ENCODE measurements around the gene TNRC6C.
"Not testable (repeated sequence)": the region's sequence is repeated elsewhere in the genome, so short reads cannot be mapped to it uniquely, and the experiment has no call there.

TNRC6C gene

DNA sequence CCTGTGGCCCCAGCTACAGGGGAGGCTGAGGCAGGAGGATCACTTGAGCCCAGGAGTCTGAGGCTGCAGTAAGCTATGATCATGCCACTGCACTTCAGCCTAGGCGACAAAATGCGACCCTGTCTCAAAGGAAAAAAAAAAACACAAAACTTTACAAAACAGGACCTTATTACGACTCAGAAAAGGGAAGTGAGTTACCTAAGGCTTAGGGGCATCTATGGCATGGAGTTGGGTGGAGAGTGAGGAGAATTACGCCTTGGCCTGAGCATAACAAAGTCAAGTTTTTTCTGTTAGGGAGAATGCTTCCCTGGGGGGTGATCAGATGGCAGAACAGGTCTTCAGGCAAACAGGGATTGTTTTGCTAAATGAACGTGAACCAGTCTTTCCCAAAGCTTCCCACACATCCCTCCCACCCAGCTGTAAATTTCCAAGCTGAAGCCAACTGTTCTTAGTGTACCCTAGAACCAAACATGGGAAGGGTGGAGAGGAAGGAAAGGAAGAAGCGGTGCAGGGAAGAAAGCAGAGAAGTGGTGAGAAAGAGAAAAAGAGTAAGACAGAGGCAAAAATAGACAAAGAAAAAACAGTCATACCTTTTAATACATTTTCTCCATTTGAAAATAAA lies 24.6 kb upstream of the TNRC6C start:
- peak; percentile 24 for DNase-seq

DNA sequence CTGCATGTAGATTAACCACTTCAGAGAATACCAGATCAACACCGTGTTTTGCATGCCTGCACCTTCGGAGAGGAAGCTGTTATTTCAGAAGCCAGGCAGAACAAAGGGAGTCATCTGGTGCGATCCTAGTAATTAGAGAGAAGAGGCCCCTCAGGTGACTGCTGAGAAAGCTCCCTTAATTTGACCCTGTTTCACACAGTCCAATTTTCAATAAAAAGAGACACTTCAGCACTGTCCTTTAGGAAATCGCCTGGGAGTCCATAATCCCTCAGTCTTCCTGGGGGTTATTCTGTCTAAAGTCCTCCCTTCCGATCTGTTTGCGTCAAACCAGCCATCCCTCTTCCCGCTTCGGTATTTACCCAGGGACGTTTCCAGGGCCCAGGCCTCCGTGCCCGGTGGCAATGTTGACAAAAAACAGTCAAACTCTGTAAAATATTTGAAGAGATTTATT lies 23.4 kb upstream of the TNRC6C start:
- peak; percentile 52 for DNase-seq

- DNase-seq: not testable (repeated sequence)
Observed at GRCh38 chr17:77935744-77936143, 22.8 kb upstream of the TNRC6C start.

- DNase-seq: no peak
Observed at GRCh38 chr17:77936881-77937280, 21.6 kb upstream of the TNRC6C start.

DNA sequence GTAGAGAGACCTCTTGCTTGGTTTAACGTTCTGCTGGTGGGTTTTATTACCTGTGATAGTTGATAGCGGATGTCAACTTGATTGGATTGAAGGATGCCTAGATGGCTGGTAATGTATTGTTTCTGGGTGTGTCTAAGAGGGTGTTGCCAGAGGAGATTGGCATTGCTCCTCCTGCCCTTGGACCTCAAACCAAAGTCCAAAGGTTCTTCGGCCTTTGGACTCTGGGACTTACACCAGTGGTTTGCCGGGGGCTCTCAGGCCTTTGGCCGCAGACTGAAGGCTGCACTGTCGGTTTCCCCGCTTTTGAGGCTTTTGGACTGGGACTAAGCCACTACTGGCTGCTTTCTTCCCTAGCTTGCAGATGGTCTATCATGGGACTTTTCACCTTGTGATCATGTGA lies 17.5 kb upstream of the TNRC6C start:
- DNase-seq: no peak

- no peak for DNase-seq
Observed at GRCh38 chr17:77942112-77942988, 16.2 kb upstream of the TNRC6C start.

- DNase-seq: no peak
Observed at GRCh38 chr17:77943971-77944370, 14.5 kb upstream of the TNRC6C start.

DNA sequence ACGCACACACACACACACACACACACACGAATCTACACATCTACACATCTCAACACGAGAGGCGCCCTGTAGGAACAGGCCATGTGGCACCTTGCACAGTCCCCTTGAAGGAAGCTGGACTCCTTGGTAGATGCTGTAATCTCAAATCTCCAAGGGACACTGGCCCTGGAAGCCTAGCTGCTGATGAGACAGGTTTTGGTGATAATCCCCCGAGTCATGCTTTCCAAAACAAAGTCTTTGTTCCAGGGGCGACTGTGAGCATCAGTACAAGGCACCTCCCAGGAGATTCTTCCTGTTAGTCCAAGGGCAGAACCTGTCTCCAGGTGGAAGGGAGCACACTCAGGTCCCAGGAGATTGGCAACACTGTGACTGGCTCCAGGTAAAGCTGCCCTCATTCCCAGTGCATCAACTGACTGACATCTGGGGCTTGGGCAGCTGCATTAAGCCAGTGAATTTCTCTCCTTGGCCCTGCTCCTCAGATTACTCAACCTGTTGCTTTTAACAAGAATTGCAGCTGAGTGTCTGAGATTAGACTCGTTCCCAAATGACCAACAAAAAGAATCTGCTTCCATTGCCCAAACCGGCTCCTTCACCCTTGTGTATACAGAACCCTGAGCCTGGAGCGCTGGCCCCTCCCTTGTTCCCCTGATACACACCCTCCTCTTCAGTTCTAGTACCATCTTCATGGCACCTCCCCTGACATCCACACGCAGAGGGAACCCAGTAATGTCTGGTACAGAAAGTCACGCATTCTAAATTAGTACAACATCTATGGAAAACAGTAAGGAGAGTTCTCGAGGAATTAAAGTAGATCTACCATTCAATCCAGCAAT lies 13.9 kb upstream of the TNRC6C start:
- peak; percentile 59 for DNase-seq

GRCh38 chr17:77946900-77947645 lies 11.4 kb upstream of the TNRC6C start:
- no peak for DNase-seq

GRCh38 chr17:77948690-77949114 lies 9.8 kb upstream of the TNRC6C start:
- DNase-seq: no peak

DNA sequence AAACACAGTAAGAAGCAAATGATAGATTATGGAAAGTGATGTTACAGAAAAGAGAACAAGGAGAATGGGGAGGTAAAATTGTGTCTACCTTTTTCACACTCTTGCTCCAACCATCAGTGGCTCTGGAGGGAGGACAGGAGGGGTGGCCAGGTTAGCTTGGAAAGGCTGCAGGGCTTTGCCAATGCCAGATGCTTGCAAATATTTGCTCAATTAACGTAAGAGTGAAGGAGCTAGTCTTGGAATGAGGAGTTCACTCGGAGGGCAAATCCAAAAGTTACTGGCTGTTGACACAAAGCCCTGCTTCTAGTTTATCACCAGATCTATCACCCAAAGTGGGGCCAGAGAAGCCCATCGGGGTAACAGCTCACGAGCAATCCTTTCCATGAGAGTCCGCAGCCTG lies 7.4 kb upstream of the TNRC6C start:
- DNase-seq: no peak

GRCh38 chr17:77952368-77952767 lies 6.1 kb upstream of the TNRC6C start:
- no peak for DNase-seq

DNA sequence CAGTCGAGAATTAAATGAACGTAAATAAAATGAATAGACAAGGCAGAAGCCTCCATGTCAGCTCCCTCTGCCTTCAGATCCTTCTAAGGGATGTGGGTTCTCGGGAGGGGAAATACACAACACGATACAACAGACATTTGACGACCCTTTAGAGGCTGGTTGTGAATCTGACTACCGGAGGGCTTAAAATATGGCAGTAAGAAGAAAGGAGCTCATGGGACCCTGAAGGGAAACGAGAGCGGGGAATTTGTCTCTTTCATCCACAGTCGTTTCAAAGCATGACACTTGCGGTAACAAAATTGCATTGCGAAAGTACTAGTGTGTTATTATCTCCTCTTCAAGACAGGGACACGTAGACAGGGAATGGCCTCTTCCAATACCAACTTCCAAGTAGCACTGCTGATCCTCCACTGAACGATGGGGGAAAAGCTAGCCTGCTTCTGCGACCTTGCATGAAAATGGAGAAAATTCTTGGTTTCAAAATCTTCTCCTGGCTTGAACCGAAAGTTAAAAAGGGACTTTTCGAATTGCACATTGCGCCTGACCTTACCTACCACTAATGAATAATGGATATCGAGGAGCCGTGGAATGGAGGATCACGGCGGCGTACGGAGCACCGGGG lies 1.2 kb upstream of the TNRC6C start:
- no peak for DNase-seq

GRCh38 chr17:77958716-77959125 lies 218 bp downstream of the TNRC6C start:
- no peak for DNase-seq

DNA sequence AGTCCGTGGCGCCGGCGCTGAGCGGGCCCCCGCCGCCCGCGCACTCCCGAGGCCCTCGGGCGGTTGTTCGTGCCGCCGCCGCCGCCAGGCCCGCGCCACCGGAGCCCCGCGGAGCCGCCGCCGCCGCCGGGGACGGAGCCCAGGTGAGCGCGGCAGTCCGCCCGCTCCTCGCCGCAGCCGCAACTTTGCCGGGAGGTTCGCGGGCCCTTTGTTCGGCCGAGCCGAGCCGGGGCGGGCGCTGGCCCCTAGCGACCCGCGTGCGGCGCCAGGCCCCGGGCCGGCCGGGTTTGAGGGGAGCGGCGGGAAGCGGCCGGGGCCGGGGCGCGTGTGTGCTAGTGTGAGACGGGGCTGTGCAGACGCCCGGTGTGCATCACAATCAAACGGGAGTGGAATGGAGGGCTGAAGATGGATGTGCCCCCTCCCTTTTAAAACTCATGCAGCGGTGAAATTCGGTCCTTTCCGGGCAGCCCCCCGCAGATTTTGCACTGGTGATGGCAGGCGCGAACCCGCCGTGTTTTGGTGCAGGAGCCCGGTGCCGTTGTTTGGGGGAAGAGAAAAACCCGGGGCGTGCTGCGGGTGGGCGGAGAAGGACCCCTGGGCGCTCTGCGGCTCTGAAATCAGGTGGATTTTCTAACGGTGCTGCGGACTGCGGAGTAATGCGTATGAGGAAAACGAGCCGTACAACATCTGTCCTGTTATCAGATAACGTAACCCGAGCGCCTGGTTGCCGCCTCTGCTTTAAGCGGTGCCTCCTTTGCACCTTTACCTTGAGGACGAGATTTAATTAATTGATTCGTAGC lies 823 bp downstream of the TNRC6C start:
- peak; percentile 51 for DNase-seq

- DNase-seq: peak; percentile 31
Observed at GRCh38 chr17:77959926-77960521, 1.5 kb downstream of the TNRC6C start.

- DNase-seq: no peak
Observed at GRCh38 chr17:77961741-77962140, 3.2 kb downstream of the TNRC6C start.

DNA sequence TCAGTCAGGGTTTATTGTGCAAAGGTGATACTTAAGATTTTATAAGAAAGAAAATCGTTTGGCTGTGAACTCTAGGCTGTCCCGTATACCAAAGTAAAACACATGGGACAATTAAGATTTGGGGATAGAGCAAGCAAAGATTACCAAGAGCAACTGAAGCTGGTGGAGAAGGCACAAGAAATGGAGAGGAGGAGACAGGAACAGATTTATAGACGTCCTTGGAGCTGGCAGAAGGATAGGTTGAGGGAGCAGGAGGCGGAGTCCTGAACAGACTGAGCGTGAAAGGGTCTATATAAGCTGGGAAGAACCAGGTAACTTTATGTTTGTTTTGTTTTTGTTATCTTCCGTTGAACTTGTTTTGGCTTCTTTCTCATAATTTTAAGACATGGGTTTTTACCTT lies 3.8 kb downstream of the TNRC6C start:
- DNase-seq: no peak

GRCh38 chr17:77963441-77963840 lies 4.9 kb downstream of the TNRC6C start:
- peak; percentile 19 for DNase-seq

- DNase-seq: no peak
Observed at GRCh38 chr17:77965352-77965751, 6.8 kb downstream of the TNRC6C start.

- no peak for DNase-seq
Observed at GRCh38 chr17:77966476-77966875, 8.0 kb downstream of the TNRC6C start.

Measured in NCI-H2171 (cell line).